HepG2 (cell line): Measurements from ENCODE around the gene CRYGA. TPM values are rescaled to one million over a fixed set of nuclear protein-coding genes. Genes with fewer than 3 reads are reported as not detected.

Experiments
- ATAC-seq: fragments of 200-7000 bp; cut with Tn5 transposase; 3 replicates; pipeline ENCODE4 v1.9.1; 2020; ENCODE audit warnings: mild to moderate bottlenecking, moderate library complexity
- BruUV-seq: library from RNA; stranded (reverse); fragments of 400-500 nt; replicated peaks from 2 replicates; lab custom pipeline; 2021; lab: Mats Ljungman, UMichigan
- CTCF ChIA-PET: fragments of 300-600 bp; formaldehyde crosslinking; extraction: SDS; loops from one replicate; lab custom pipeline; 2021; ENCODE audit warnings: low total read pairs, inconsistent platforms, low intra/inter-chr PET ratio; lab: Yijun Ruan, JAX
- POLR2A ChIA-PET: fragments of 350-600 bp; sonication (Branson Sonifier 250); formaldehyde crosslinking; loops from one replicate; lab custom pipeline; 2020; ENCODE audit warnings: antibody characterized with exemption, inconsistent platforms; lab: Yijun Ruan, JAX
- DNase-seq: peaks from one replicate; pipeline ENCODE4 v3.0.0-alpha.2; 2015; ENCODE audit warnings: low spot score
- FAIRE-seq: peaks from 3 replicates; lab custom pipeline; 2011; peaks lifted over from hg19 to GRCh38; lab: Jason Lieb, UNC
- H2AFZ ChIP-seq: one replicate; pipeline ENCODE4 v1.6.1; 2011; ENCODE audit warnings: low read length, inconsistent platforms
- H3K27ac ChIP-seq: fragments of 300-600 bp; 3 replicates; pipeline ENCODE4 v1.8.0; 2011; ENCODE audit warnings: mixed run types, mild to moderate bottlenecking, mixed read lengths, low read length, inconsistent platforms; ENCODE audit not compliant: insufficient read depth; ENCODE audit errors: extremely low read length
- H3K27me3 ChIP-seq, 2 experiments: fragments of 200-600 bp in 1 of 2; 2 replicates in 1 of 2; 3 replicates in 1 of 2; pipeline versions ENCODE4 v1.6.0 to v1.8.0; 2011; ENCODE audit warnings: low read length in 2 of 2, mild to moderate bottlenecking in 2 of 2, moderate library complexity in 2 of 2, inconsistent platforms in 1 of 2; ENCODE audit not compliant: insufficient read depth in 2 of 2, control insufficient read depth in 1 of 2
- H3K36me3 ChIP-seq, 2 experiments: fragments of 200-600 bp in 1 of 2; replicated peaks in 1 of 2; 2 replicates in 1 of 2; 3 replicates in 1 of 2; pipeline versions ENCODE4 v1.5.1 to v1.8.0; 2011; ENCODE audit warnings: low read length in 2 of 2, inconsistent platforms in 1 of 2; ENCODE audit not compliant: insufficient read depth in 2 of 2, control insufficient read depth in 1 of 2
- H3K4me1 ChIP-seq: 2 replicates; pipeline ENCODE4 v1.5.1; 2012; ENCODE audit warnings: low read length, inconsistent platforms; ENCODE audit not compliant: insufficient read depth
- H3K4me2 ChIP-seq: 2 replicates; pipeline ENCODE4 v1.6.0; 2011; ENCODE audit warnings: low read depth, low read length, inconsistent platforms
- H3K4me3 ChIP-seq, 3 experiments: fragments of 200-600 bp in 1 of 3; sonication (generic), shearing (Covaris generic) in 1 of 3; replicated peaks in 1 of 3; 2 replicates each; pipeline ENCODE4 v1.5.1; 2011 to 2016; ENCODE audit warnings: low read length in 3 of 3, inconsistent platforms in 2 of 3, low read depth in 2 of 3, mild to moderate bottlenecking in 2 of 3, control low read depth in 1 of 3, mixed read lengths in 1 of 3; ENCODE audit not compliant: insufficient read depth in 1 of 3
- H3K79me2 ChIP-seq: one replicate; pipeline ENCODE4 v1.6.1; 2011; ENCODE audit warnings: low read length, inconsistent platforms; ENCODE audit not compliant: insufficient read depth
- H3K9ac ChIP-seq: 2 replicates; pipeline ENCODE4 v1.6.0; 2011; ENCODE audit warnings: mild to moderate bottlenecking, low read depth, low read length, inconsistent platforms; ENCODE audit not compliant: insufficient read depth
- H3K9me3 ChIP-seq: 2 replicates; pipeline ENCODE4 v1.5.1; 2012; ENCODE audit warnings: mild to moderate bottlenecking, low read length
- H4K20me1 ChIP-seq: 2 replicates; pipeline ENCODE4 v1.6.0; 2011; ENCODE audit warnings: inconsistent platforms, mild to moderate bottlenecking, low read length, moderate library complexity; ENCODE audit not compliant: insufficient read depth
- DR1 ChIP-seq: sonication (generic); formaldehyde crosslinking; IDR thresholded peaks from 2 replicates; pipeline ENCODE4 v1.8.0; 2021; ENCODE audit warnings: mild to moderate bottlenecking, missing genetic modification reagents, inconsistent platforms
- HMG20B ChIP-seq: conservative IDR thresholded peaks from 2 replicates; pipeline ENCODE4 v1.6.1; 2016; ENCODE audit warnings: missing genetic modification reagents, missing compliant biosample characterization
- HNRNPUL1 ChIP-seq: fragments of 200-400 bp; formaldehyde crosslinking; IDR thresholded peaks from 2 replicates; pipeline ENCODE4 v1.6.1; 2017; ENCODE audit warnings: low read depth, mild to moderate bottlenecking, low read length, moderate library complexity
- KLF11 ChIP-seq: IDR thresholded peaks from 2 replicates; pipeline ENCODE4 v1.6.1; 2016; ENCODE audit warnings: missing compliant biosample characterization
- MED8 ChIP-seq: sonication (generic); formaldehyde crosslinking; IDR thresholded peaks from 2 replicates; pipeline ENCODE4 v1.8.1; 2023; ENCODE audit warnings: mild to moderate bottlenecking, missing genetic modification reagents; ENCODE audit not compliant: insufficient replicate concordance
- MXD4 ChIP-seq: IDR thresholded peaks from 2 replicates; pipeline ENCODE4 v1.6.1; 2016; ENCODE audit warnings: mild to moderate bottlenecking, missing biosample characterization, missing genetic modification reagents
- SKI ChIP-seq: fragments of 450-650 bp; IDR thresholded peaks from one replicate; pipeline ENCODE4 v1.6.1; 2018; ENCODE audit warnings: mild to moderate bottlenecking; ENCODE audit not compliant: partially characterized antibody
- SNRNP70 ChIP-seq: fragments of 200-400 bp; formaldehyde crosslinking; IDR thresholded peaks from 2 replicates; pipeline ENCODE4 v1.6.1; 2017; ENCODE audit warnings: mild to moderate bottlenecking, low read depth, low read length, moderate library complexity
- ZC3H4 ChIP-seq: sonication (generic); formaldehyde crosslinking; IDR thresholded peaks from 2 replicates; pipeline ENCODE4 v1.4.0; 2020; ENCODE audit warnings: missing genetic modification reagents, borderline replicate concordance
- ZNF264 ChIP-seq: sonication (generic); formaldehyde crosslinking; IDR thresholded peaks from 2 replicates; pipeline ENCODE4 v1.4.0; 2020; ENCODE audit warnings: missing genetic modification reagents
- ZNF724P ChIP-seq: sonication (generic); formaldehyde crosslinking; IDR thresholded peaks from 2 replicates; pipeline ENCODE4 v1.8.0; 2022; ENCODE audit warnings: missing genetic modification reagents, borderline replicate concordance
- ZNF775 ChIP-seq: sonication (generic); formaldehyde crosslinking; IDR thresholded peaks from 2 replicates; pipeline ENCODE4 v1.4.0; 2020; ENCODE audit warnings: missing genetic modification reagents, mild to moderate bottlenecking, moderate library complexity, borderline replicate concordance
- WGBS: methylation state at CpG from one replicate; pipeline ENCODE4 v1.1.6; 2017; ENCODE audit warnings: low lambda C conversion rate; 5-methylcytosine and 5-hydroxymethylcytosine counted together
- in situ Hi-C: cut with HindIII; loops from 2 replicates; pipeline ENCODE4 v1.10.0; 2017; ENCODE audit warnings: low pct_unique_long_range_greater_than_20kb; ENCODE audit not compliant: extremely low pct_ligation_motif_present
- intact Hi-C: fragments of 100-400 bp; cut with micrococcal nuclease; formaldehyde crosslinking; loops from one replicate; pipeline ENCODE4 v1.10.0; 2022; ENCODE audit not compliant: unreplicated experiment
- polyA plus RNA-seq, 8 experiments: library from polyadenylated mRNA; depleted of rRNA in 3 of 8; stranded (reverse) in 7 of 8; unstranded in 1 of 8; fragments of >200 nt; fragmentation: Illumina TruSeq in 4 of 8; extraction: Trizol in 4 of 8; gene quantifications; 2 replicates each; pipeline versions ENCODE4 v1.2.1 to v1.2.3, GENCODE V29; 2011 to 2016; ENCODE audit warnings: low read depth in 4 of 8, missing spikeins in 1 of 8, mixed read lengths in 1 of 8; ENCODE audit not compliant: insufficient read depth in 1 of 8
- total RNA-seq, 5 experiments: library from RNA; depleted of rRNA; stranded (reverse); fragments of >200 nt; fragmentation: Illumina TruSeq; extraction: Trizol; gene quantifications; 2 replicates each; pipeline ENCODE4 v1.2.3, GENCODE V29; 2016; ENCODE audit warnings: low read depth in 1 of 5
- TF ChIP-seq, protein P1 (sequence below): fragments of 450-650 bp; IDR thresholded peaks from 2 replicates; pipeline ENCODE4 v1.6.1; 2017

CRYGA gene
- total and polyA plus RNA-seq, 2 of the 13 experiments (the other 11 are each of a cell fraction or from before 2014, with no cell fraction given) = not detected

DNA sequence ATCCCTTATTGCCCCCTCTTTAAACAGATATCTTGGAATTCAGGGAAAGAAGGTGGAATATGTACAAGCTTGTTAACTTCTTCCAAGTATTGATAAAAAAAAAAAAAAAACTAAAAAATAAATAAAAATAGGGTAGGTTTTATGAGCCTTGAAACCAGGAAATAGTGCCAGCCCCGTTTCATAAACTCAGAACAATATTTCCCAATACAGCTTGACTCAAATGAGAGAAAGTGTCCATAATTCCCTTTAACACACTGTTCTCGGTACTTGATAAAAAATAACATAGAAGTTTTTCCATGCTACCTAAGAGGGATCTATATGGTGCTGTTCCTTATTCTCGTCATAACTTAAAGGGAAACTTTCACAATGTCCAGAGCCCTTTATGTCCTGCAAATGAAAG is 44.4 kb upstream of the CRYGA start:
- no peak overlapping the region for H3K4me3 ChIP-seq
- H3K27ac ChIP-seq = no peak overlapping the region
- in situ Hi-C loops (no loop called here), intact Hi-C loops (no loop called here)
- no peaks in the 10 kb centered on the region for H4K20me1 ChIP-seq
- no peaks in the 10 kb centered on the region for H3K4me1 ChIP-seq
- no peak overlapping the region for H3K9ac ChIP-seq
- ChIA-PET POLR2A (no interaction called here), CTCF (no interaction called here)
- no peak overlapping the region for H2AFZ ChIP-seq
- 35% methylated on average over 3 of the region's 3 CpGs for WGBS
- H3K27me3 ChIP-seq = peaks cover 0 to 5% of the 10 kb centered on the region in 2 experiments; a peak in 1 of 5 replicates
- FAIRE-seq (no peak), DNase-seq (no peak), ATAC-seq (no peak)
- H3K79me2 ChIP-seq = no peaks in the 10 kb centered on the region
- TF ChIP-seq, protein P1, sequence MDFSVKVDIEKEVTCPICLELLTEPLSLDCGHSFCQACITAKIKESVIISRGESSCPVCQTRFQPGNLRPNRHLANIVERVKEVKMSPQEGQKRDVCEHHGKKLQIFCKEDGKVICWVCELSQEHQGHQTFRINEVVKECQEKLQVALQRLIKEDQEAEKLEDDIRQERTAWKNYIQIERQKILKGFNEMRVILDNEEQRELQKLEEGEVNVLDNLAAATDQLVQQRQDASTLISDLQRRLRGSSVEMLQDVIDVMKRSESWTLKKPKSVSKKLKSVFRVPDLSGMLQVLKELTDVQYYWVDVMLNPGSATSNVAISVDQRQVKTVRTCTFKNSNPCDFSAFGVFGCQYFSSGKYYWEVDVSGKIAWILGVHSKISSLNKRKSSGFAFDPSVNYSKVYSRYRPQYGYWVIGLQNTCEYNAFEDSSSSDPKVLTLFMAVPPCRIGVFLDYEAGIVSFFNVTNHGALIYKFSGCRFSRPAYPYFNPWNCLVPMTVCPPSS = no peak
- TF ChIP-seq ZNF264 (CRISPR knock-in tag) (no peak), HMG20B (CRISPR knock-in tag) (no peak), HNRNPUL1 (no peak), ZNF775 (no peak), DR1 (CRISPR knock-in tag) (no peak), SKI (no peak), MXD4 (CRISPR knock-in tag) (no peak), ZNF724P (CRISPR knock-in tag) (no peak), SNRNP70 (no peak), KLF11 (no peak), ZC3H4 (no peak), MED8 (CRISPR knock-in tag) (no peak)
- no peaks in the 10 kb centered on the region for H3K9me3 ChIP-seq
- H3K36me3 ChIP-seq = no peaks in the 10 kb centered on the region
- H3K4me2 ChIP-seq = no peak overlapping the region
- no TSS peak for BruUV-seq
